HCT116 (cell line): ENCODE measurements around the gene CERT1. TPM values are rescaled to one million over a fixed set of nuclear protein-coding genes. Genes with fewer than 3 reads are reported as not detected.

Experiments
- ATAC-seq: fragments of 200-7000 bp; cut with Tn5 transposase; 2 replicates; pipeline ENCODE4 v1.9.1; 2020; ENCODE audit warnings: mild to moderate bottlenecking, moderate library complexity
- BruUV-seq: library from RNA; stranded (reverse); fragments of 400-500 nt; replicated peaks from 2 replicates; lab custom pipeline; 2021; lab: Mats Ljungman, UMichigan
- CTCF ChIA-PET: fragments of 300-600 bp; sonication (Branson Sonifier 250); formaldehyde crosslinking; loops from one replicate; lab custom pipeline; 2021; ENCODE audit warnings: antibody characterized with exemption; lab: Charles Lee
- POLR2A ChIA-PET: fragments of 300-600, 350-600 bp; sonication (Branson Sonifier 250); formaldehyde crosslinking; loops from one replicate; lab custom pipeline; 2021; ENCODE audit warnings: antibody characterized with exemption; lab: Charles Lee
- RAD21 ChIA-PET, 2 experiments: fragments of 300-600 bp; sonication (Branson Sonifier 250); formaldehyde crosslinking; loops; one replicate each; lab custom pipeline; 2023; ENCODE audit warnings: low total read pairs in 2 of 2; ENCODE audit not compliant: uncharacterized antibody in 2 of 2, unreplicated experiment in 2 of 2, low non-redundant PET in 1 of 2; lab: Charles Lee
- DNase-seq: peaks from one replicate; pipeline ENCODE4 v3.0.0-alpha.2; 2010; ENCODE audit warnings: low read depth, low spot score
- H2AFZ ChIP-seq: fragments of 200-600 bp; shearing (Covaris generic), sonication (generic); 2 replicates; pipeline ENCODE4 v1.6.1; 2017; ENCODE audit warnings: low read depth, mixed run types, mixed read lengths, antibody characterized with exemption, low read length; ENCODE audit not compliant: poor library complexity, severe bottlenecking
- H3K27ac ChIP-seq: 2 replicates; pipeline ENCODE4 v1.5.1; 2012; ENCODE audit warnings: low read depth, low read length
- H3K27me3 ChIP-seq: fragments of 200-600 bp; sonication (generic); 2 replicates; pipeline ENCODE4 v1.6.1; 2016; ENCODE audit warnings: mixed run types, low read length, mixed read lengths; ENCODE audit not compliant: insufficient read depth
- H3K36me3 ChIP-seq, 2 experiments: fragments of 200-500 bp in 1 of 2; fragments of 200-600 bp in 1 of 2; sonication (Bioruptor generic) in 1 of 2; sonication (generic) in 1 of 2; 2 replicates each; pipeline versions ENCODE4 v1.5.1 to v1.6.1; 2014 to 2016; ENCODE audit warnings: low read length in 2 of 2, inconsistent platforms in 1 of 2, mixed read lengths in 1 of 2, mixed run types in 1 of 2; ENCODE audit not compliant: insufficient read depth in 2 of 2, control insufficient read depth in 1 of 2
- H3K4me1 ChIP-seq, 2 experiments: fragments of 200-600 bp in 1 of 2; sonication (generic) in 1 of 2; 2 replicates each; pipeline versions ENCODE4 v1.5.1 to v1.6.1; 2012 to 2017; ENCODE audit warnings: low read length in 2 of 2, inconsistent platforms in 1 of 2, mild to moderate bottlenecking in 1 of 2, mixed read lengths in 1 of 2, mixed run types in 1 of 2, moderate library complexity in 1 of 2; ENCODE audit not compliant: insufficient read depth in 2 of 2, control insufficient read depth in 1 of 2
- H3K4me2 ChIP-seq: fragments of 200-600 bp; sonication (generic); 2 replicates; pipeline ENCODE4 v1.6.1; 2017; ENCODE audit warnings: mixed run types, low read length, mixed read lengths
- H3K4me3 ChIP-seq, 2 experiments: fragments of 200-600 bp in 1 of 2; sonication (generic) in 1 of 2; replicated peaks in 1 of 2; 2 replicates each; pipeline ENCODE4 v1.5.1; 2011 to 2016; ENCODE audit warnings: low read length in 2 of 2, control low read depth in 1 of 2, low read depth in 1 of 2, mild to moderate bottlenecking in 1 of 2, mixed read lengths in 1 of 2, mixed run types in 1 of 2
- H3K79me2 ChIP-seq: fragments of 200-600 bp; sonication (generic); 2 replicates; pipeline ENCODE4 v1.6.1; 2017; ENCODE audit warnings: mild to moderate bottlenecking, mixed run types, low read length, moderate library complexity, mixed read lengths; ENCODE audit not compliant: insufficient read depth
- H3K9ac ChIP-seq: fragments of 200-600 bp; sonication (generic); 2 replicates; pipeline ENCODE4 v1.6.1; 2016; ENCODE audit warnings: low read length, mixed read lengths
- H3K9me2 ChIP-seq: fragments of 200-600 bp; sonication (generic), shearing (Covaris generic); 2 replicates; pipeline ENCODE4 v1.6.1; 2017; ENCODE audit warnings: mixed run types, mild to moderate bottlenecking, moderate library complexity; ENCODE audit not compliant: insufficient read depth
- H3K9me3 ChIP-seq, 2 experiments: fragments of 200-500 bp in 1 of 2; fragments of 200-600 bp in 1 of 2; sonication (Bioruptor generic) in 1 of 2; sonication (generic) in 1 of 2; 2 replicates each; pipeline ENCODE4 v1.6.1; 2014 to 2017; ENCODE audit warnings: low read length in 2 of 2, mixed read lengths in 2 of 2, inconsistent platforms in 1 of 2, low read depth in 1 of 2, mild to moderate bottlenecking in 1 of 2, mixed run types in 1 of 2, moderate library complexity in 1 of 2; ENCODE audit not compliant: control insufficient read depth in 1 of 2, insufficient read depth in 1 of 2
- H4K20me1 ChIP-seq: fragments of 200-600 bp; sonication (generic), shearing (Covaris generic); 2 replicates; pipeline ENCODE4 v1.6.1; 2017; ENCODE audit warnings: mixed run types, mild to moderate bottlenecking, moderate library complexity; ENCODE audit not compliant: insufficient read depth
- CBX3 ChIP-seq: IDR thresholded peaks from 2 replicates; pipeline ENCODE4 v1.6.1; 2012; ENCODE audit warnings: low read depth
- CEBPB ChIP-seq: IDR thresholded peaks from 2 replicates; pipeline ENCODE4 v1.6.1; 2012; ENCODE audit warnings: low read depth
- EGR1 ChIP-seq: IDR thresholded peaks from 2 replicates; pipeline ENCODE4 v1.6.1; 2012; ENCODE audit warnings: low read depth
- EZH2 ChIP-seq: fragments of 200-600 bp; sonication (generic); IDR thresholded peaks from 2 replicates; pipeline ENCODE4 v1.6.1; 2017; ENCODE audit warnings: antibody characterized with exemption, mixed run types
- SRF ChIP-seq: IDR thresholded peaks from 2 replicates; pipeline ENCODE4 v1.6.1; 2012; ENCODE audit warnings: low read depth
- YY1 ChIP-seq: IDR thresholded peaks from 2 replicates; pipeline ENCODE4 v1.6.1; 2011; ENCODE audit warnings: low read length, low read depth, moderate library complexity, mild to moderate bottlenecking; ENCODE audit not compliant: insufficient replicate concordance; ENCODE audit errors: extremely low read depth
- ZNF274 ChIP-seq: fragments of 200-500 bp; sonication (Bioruptor generic); IDR thresholded peaks from 2 replicates; pipeline ENCODE4 v1.6.1; 2014; ENCODE audit warnings: mild to moderate bottlenecking, low read depth, low read length, inconsistent platforms
- intact Hi-C: fragments of 100-400 bp; cut with micrococcal nuclease; formaldehyde crosslinking; loops from 2 replicates; pipeline ENCODE4 v1.10.0; 2022
- total RNA-seq: library from RNA; stranded (reverse); gene quantifications from one replicate; pipeline ENCODE4 v1.2.1, GENCODE V29; 2021; ENCODE audit not compliant: unreplicated experiment

CERT1 gene
- total RNA-seq, 1 experiment from 2014 or later, result 22.8 TPM

DNA sequence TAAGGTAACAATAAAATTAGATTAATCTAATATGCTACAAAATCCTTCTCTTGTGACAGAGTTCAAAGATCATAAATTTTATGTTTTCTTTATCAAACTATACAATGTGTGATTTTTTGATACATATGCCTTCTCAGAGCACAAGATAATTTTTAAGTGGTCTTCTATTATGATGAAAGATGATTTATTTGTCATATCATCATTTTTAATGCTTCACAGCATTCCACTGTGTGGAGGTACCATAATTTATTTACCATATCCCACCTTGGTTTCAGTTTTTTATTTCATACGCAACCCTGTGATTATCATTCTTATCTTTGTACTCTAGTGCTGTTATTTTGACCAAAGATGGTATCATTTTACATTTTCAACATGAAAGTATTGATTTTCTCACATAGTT is 41.9 kb upstream of the CERT1 start:
- RAD21 ChIA-PET, result no interaction called here
- BruUV-seq, result no TSS peak
- Histone ChIP-seq H4K20me1 (no peaks in the 10 kb centered on the region), H3K79me2 (no peaks in the 10 kb centered on the region), H3K9ac (no peak overlapping the region), H3K4me3 (no peak overlapping the region), H3K4me2 (no peak overlapping the region), H3K27ac (no peak overlapping the region), H3K4me1 (no peaks in the 10 kb centered on the region), H3K36me3 (0 out of 4 replicates have a peak, but pooled peaks cover 0 to 7% of the 10 kb centered on the region in 2 experiments), H3K9me3 (no peaks in the 10 kb centered on the region), H2AFZ (no peak overlapping the region), H3K9me2 (no peaks in the 10 kb centered on the region), H3K27me3 (no peaks in the 10 kb centered on the region)
- no peak for ATAC-seq
- intact Hi-C loops, result no loop called here
- TF ChIP-seq EZH2, result no peak
- TF ChIP-seq CBX3, result no peak
- TF ChIP-seq ZNF274, result no peak
- no peak for TF ChIP-seq CEBPB
- TF ChIP-seq EGR1, result no peak
- TF ChIP-seq YY1, result no peak
- TF ChIP-seq SRF, result no peak
- CTCF ChIA-PET, result no interaction called here
- no peak for DNase-seq
- POLR2A ChIA-PET, result no interaction called here

DNA sequence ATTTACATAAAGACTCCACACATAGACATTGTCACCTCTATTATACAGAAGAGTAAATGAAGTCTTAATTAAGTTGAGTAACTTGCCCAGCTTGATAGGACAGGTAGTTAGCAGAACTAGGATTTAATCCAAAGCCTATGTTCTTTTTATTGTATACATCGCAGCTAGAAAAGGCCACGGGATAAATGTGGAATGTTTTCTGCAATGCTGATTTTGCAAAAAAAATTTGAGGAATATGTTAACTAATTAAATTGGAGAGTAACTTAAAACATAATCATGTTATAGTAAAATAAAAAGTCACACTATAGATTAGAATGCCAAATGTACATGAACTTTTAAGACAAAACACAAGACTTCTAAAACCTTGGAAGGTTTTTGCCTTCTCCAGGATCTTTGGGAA is 41.3 kb upstream of the CERT1 start:
- H3K27ac ChIP-seq, result no peak overlapping the region
- H3K27me3 ChIP-seq, result no peaks in the 10 kb centered on the region
- intact Hi-C loops, result no loop called here
- no peaks in the 10 kb centered on the region for H3K4me1 ChIP-seq
- H2AFZ ChIP-seq, result no peak overlapping the region
- H3K79me2 ChIP-seq, result no peaks in the 10 kb centered on the region
- BruUV-seq, result no TSS peak
- 0 out of 4 replicates have a peak, but pooled peaks cover 0 to 7% of the 10 kb centered on the region in 2 experiments for H3K36me3 ChIP-seq
- POLR2A ChIA-PET, result no interaction called here
- H4K20me1 ChIP-seq, result no peaks in the 10 kb centered on the region
- RAD21 ChIA-PET, result no interaction called here
- H3K9me3 ChIP-seq, result no peaks in the 10 kb centered on the region
- ATAC-seq (no peak), DNase-seq (no peak)
- no peaks in the 10 kb centered on the region for H3K9me2 ChIP-seq
- H3K9ac ChIP-seq, result no peak overlapping the region
- H3K4me3 ChIP-seq, result no peak overlapping the region
- H3K4me2 ChIP-seq, result no peak overlapping the region
- CTCF ChIA-PET, result no interaction called here
- TF ChIP-seq YY1, result no peak
- TF ChIP-seq, all 23 proteins: peak for 0
